HG02588 (cell line): ENCODE results near the gene DECR2.
A peak's percentile ranks its signal among the peaks of the same experiment; 100 is the strongest.
"Not testable (repeated sequence)": the region's sequence is repeated elsewhere in the genome, so short reads cannot be mapped to it uniquely, and the experiment has no call there.

Experiments
- ATAC-seq: cut with Tn5 transposase; IDR thresholded peaks from one replicate; pipeline ENCODE4 v1.9.1; 2021; ENCODE audit warnings: mild to moderate bottlenecking, moderate library complexity; ENCODE audit not compliant: unreplicated experiment

Gene DECR2

GRCh38 chr16:399340-400019 lies 2.2 kb upstream of the DECR2 start:
- ATAC-seq, result no peak

- no peak for ATAC-seq
Measured at GRCh38 chr16:400061-400591, 1.6 kb upstream of the DECR2 start.

GRCh38 chr16:404971-405486 lies 3.3 kb downstream of the DECR2 start:
- ATAC-seq, result no peak

- ATAC-seq, result no peak
Measured at GRCh38 chr16:405548-406506, 4.1 kb downstream of the DECR2 start.

- no peak for ATAC-seq
Measured at GRCh38 chr16:407253-407652, 5.6 kb downstream of the DECR2 start.

GRCh38 chr16:410516-411178 lies 9.0 kb downstream of the DECR2 start:
- no peak for ATAC-seq

- no peak for ATAC-seq
Measured at GRCh38 chr16:411576-412265, 10.0 kb downstream of the DECR2 start.

GRCh38 chr16:414395-415169 lies 12.9 kb downstream of the DECR2 start:
- no peak for ATAC-seq

GRCh38 chr16:415170-415498 lies 13.4 kb downstream of the DECR2 start:
- ATAC-seq, result not testable (repeated sequence)

- ATAC-seq, result not testable (repeated sequence)
Measured at GRCh38 chr16:422179-422578, 20.5 kb downstream of the DECR2 start.

- ATAC-seq, result no peak
Measured at GRCh38 chr16:424033-424622, 22.4 kb downstream of the DECR2 start.

GRCh38 chr16:424623-425081 lies 23.0 kb downstream of the DECR2 start:
- no peak for ATAC-seq

GRCh38 chr16:425082-425718 lies 23.5 kb downstream of the DECR2 start, which contains the start of gene RAB11FIP3:
Gene RAB11FIP3 (plus strand): TSS chr16:425649. CDS start chr16:426007, 358 bp downstream.
- peak; percentile 76 for ATAC-seq

GRCh38 chr16:425740-426114 lies 24.0 kb downstream of the DECR2 start:
- ATAC-seq, result peak; percentile 30

GRCh38 chr16:426115-426905 lies 24.6 kb downstream of the DECR2 start:
- ATAC-seq, result peak; percentile 13

GRCh38 chr16:426906-427249 lies 25.2 kb downstream of the DECR2 start:
- ATAC-seq, result no peak

GRCh38 chr16:427250-427649 lies 25.6 kb downstream of the DECR2 start:
- ATAC-seq, result no peak

- ATAC-seq, result no peak
Measured at GRCh38 chr16:430904-431303, 29.2 kb downstream of the DECR2 start.
